ENCODE measurements around the gene PSMD13.
A peak's percentile ranks its signal among the peaks of the same experiment; 100 is the strongest.
"Not testable (repeated sequence)": the region's sequence is repeated elsewhere in the genome, so short reads cannot be mapped to it uniquely, and the experiment has no call there.

Gene PSMD13

DNA sequence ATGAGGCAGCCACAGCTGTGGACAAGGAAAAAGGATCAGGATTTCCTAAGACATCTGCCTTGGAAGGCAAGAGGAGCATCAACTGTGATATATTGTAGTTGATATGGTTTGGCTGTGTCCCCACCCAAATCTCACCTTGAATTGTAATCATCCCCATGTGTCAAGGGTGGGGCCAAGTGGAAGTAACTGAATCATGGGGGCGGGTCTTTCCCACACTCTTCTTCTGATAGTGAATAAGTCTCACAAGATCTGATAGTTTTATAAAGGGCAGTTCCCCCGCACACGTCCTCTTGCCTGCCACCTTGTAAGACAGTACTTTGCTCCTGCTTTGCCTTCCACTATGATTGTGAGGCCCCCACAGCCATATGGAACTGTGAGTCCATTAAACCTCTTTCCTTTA, 19.1 kb upstream of the PSMD13 start:
- H3K4me1 ChIP-seq = no peaks in the 10 kb centered on the region
- H3K27me3 ChIP-seq (ENCODE audit: low read depth) = no peaks in the 10 kb centered on the region
- DNase-seq (ENCODE audit: low spot score in 2 of 2) = peak in 1 of 2 experiments; percentile 4
- H3K4me3 ChIP-seq = no peak overlapping the region
- no peaks in the 10 kb centered on the region for H3K9me3 ChIP-seq
- in situ Hi-C loops (cut with MboI; ENCODE audit: low sequenced_read_pairs) = no loop called here
- peaks cover 33% of the 10 kb centered on the region for H3K36me3 ChIP-seq (replicated peaks)

DNA sequence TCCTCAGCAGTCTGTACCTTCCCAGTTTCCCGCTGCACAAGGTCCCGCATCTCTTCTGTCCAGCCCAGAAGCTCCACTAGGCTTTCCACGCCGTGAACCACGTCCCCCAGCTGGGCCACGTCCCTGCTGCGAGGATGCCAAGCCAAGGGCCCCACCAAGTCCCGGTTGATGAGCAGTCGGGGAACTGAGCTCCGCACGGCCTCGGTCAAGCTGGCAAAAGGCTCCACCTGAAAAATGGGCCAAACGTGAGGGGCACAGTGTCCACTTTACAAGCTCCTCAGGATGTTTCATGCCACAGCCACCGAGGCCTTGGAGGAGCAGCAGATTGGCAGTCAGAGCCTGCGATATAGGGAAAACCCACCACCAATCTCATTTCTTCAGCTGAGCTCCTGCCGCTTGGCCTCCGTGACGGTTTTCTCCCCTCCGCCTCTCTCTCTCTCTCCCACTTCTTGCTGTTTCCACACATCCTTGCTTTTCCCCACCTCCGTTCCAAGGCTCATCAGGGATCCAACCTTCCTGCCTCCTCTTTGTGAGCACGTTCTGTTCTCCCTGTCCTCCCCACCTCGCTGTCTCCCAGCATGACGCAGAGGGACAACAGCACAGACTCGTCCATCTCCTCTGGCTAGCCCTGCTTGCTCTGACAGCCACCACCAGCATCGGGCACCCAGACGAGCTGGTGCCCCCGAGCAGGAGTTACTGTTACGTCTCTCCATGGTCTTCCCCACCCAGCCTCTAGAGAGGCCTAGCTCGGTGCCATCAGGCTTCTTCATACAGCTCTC, 17.8 kb upstream of the PSMD13 start:
- DNase-seq (ENCODE audit: low spot score in 2 of 2) = no peak
- peaks cover 21% of the 10 kb centered on the region for H3K36me3 ChIP-seq (replicated peaks)
- H3K4me1 ChIP-seq = no peaks in the 10 kb centered on the region
- in situ Hi-C loops (cut with MboI; ENCODE audit: low sequenced_read_pairs) = no loop called here
- H3K9me3 ChIP-seq = no peaks in the 10 kb centered on the region
- H3K4me3 ChIP-seq = no peak overlapping the region
- H3K27me3 ChIP-seq (ENCODE audit: low read depth) = no peaks in the 10 kb centered on the region

- DNase-seq (ENCODE audit: low spot score in 2 of 2); H3K36me3 ChIP-seq (replicated peaks); H3K4me1 ChIP-seq; H3K9me3 ChIP-seq; in situ Hi-C loops (cut with MboI; ENCODE audit: low sequenced_read_pairs); H3K27me3 ChIP-seq (ENCODE audit: low read depth); H3K4me3 ChIP-seq: not testable (repeated sequence)
These were observed 16.0 kb upstream of the PSMD13 start for GRCh38 chr11:220641-221215.

- no peak for DNase-seq (ENCODE audit: low spot score in 2 of 2)
- no peaks in the 10 kb centered on the region for H3K9me3 ChIP-seq
- in situ Hi-C loops (cut with MboI; ENCODE audit: low sequenced_read_pairs) = no loop called here
- no peak overlapping the region for H3K4me3 ChIP-seq
- no peaks in the 10 kb centered on the region for H3K36me3 ChIP-seq (replicated peaks)
- no peaks in the 10 kb centered on the region for H3K27me3 ChIP-seq (ENCODE audit: low read depth)
- no peaks in the 10 kb centered on the region for H3K4me1 ChIP-seq
These were observed 15.2 kb upstream of the PSMD13 start for GRCh38 chr11:221539-221938.

DNA sequence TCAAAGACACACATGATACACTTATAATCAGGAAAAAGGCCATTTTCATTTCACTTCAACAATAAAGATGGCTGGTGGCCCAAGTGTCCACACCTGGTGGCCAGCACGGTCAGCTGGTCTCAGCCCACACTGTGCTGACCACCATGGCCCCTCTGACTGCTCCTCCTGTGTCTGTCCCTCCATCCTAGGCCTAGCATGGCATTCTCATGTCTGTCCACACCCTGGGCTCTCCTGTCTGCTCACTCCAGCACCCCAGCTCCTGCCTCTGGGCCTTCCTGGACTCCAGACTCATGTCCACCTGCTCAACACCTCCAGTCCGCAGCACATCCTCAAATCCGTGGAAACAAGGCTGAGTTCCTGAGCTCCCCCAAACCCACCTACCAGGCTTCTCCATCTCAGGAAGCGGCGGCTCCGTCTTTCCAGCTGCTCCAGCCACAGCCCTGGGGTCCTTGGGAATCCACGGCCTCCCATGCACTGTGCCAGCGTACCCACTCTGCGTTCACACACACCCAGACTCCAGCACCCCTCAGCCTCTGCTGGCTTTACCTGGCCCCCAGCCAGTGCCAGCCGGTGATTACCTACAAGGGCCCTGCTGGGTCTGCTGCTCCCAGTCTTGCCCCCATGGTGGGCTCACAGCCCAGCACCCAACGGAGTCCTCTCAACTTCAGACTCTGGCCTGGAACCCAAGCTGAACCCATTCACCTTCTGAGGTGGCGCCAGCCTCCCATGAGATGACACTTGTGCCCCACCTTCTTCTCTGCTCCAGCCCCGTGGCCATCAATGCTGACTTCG, 14.6 kb upstream of the PSMD13 start:
- H3K4me3 ChIP-seq = no peak overlapping the region
- no peak for DNase-seq (ENCODE audit: low spot score in 2 of 2)
- H3K36me3 ChIP-seq (replicated peaks) = no peaks in the 10 kb centered on the region
- no peaks in the 10 kb centered on the region for H3K9me3 ChIP-seq
- H3K27me3 ChIP-seq (ENCODE audit: low read depth) = no peaks in the 10 kb centered on the region
- in situ Hi-C loops (cut with MboI; ENCODE audit: low sequenced_read_pairs) = no loop called here
- H3K4me1 ChIP-seq = no peaks in the 10 kb centered on the region

- DNase-seq (ENCODE audit: low spot score in 2 of 2) = no peak
- Histone ChIP-seq H3K4me3 (no peak overlapping the region), H3K36me3 (replicated peaks) (no peaks in the 10 kb centered on the region), H3K4me1 (peaks cover 7% of the 10 kb centered on the region), H3K27me3 (ENCODE audit: low read depth) (no peaks in the 10 kb centered on the region), H3K9me3 (no peaks in the 10 kb centered on the region)
- in situ Hi-C loops (cut with MboI; ENCODE audit: low sequenced_read_pairs) = no loop called here
These were observed 13.6 kb upstream of the PSMD13 start for GRCh38 chr11:223026-223789.

DNA sequence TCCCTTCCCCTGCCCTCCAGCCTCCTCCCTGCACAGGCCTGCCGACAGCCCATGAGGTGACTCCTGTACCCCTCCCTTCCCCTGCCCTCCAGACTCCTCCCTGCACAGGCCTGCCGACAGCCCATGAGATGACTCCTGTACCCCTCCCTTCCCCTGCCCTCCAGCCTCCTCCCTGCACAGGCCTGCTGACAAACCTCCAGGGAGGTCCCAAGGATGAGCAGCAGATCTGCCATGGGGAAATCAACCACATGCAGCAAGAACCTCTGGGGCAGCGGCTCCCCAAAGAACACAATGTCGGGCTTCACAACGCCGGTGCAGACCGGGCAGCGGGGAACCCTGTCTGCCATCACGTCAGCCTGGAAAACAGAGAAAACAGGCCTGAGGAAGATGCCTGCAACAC, 12.9 kb upstream of the PSMD13 start:
- Histone ChIP-seq H3K9me3 (no peaks in the 10 kb centered on the region), H3K4me1 (peaks cover 13% of the 10 kb centered on the region), H3K27me3 (ENCODE audit: low read depth) (no peaks in the 10 kb centered on the region), H3K4me3 (no peak overlapping the region), H3K36me3 (replicated peaks) (no peaks in the 10 kb centered on the region)
- no peak for DNase-seq (ENCODE audit: low spot score in 2 of 2)
- in situ Hi-C loops (cut with MboI; ENCODE audit: low sequenced_read_pairs) = no loop called here

- no peaks in the 10 kb centered on the region for H3K36me3 ChIP-seq (replicated peaks)
- no peaks in the 10 kb centered on the region for H3K9me3 ChIP-seq
- no peaks in the 10 kb centered on the region for H3K27me3 ChIP-seq (ENCODE audit: low read depth)
- no peak overlapping the region for H3K4me3 ChIP-seq
- in situ Hi-C loops (cut with MboI; ENCODE audit: low sequenced_read_pairs) = no loop called here
- peaks cover 13% of the 10 kb centered on the region for H3K4me1 ChIP-seq
- no peak for DNase-seq (ENCODE audit: low spot score in 2 of 2)
These were observed 12.4 kb upstream of the PSMD13 start for GRCh38 chr11:224424-224823.

DNA sequence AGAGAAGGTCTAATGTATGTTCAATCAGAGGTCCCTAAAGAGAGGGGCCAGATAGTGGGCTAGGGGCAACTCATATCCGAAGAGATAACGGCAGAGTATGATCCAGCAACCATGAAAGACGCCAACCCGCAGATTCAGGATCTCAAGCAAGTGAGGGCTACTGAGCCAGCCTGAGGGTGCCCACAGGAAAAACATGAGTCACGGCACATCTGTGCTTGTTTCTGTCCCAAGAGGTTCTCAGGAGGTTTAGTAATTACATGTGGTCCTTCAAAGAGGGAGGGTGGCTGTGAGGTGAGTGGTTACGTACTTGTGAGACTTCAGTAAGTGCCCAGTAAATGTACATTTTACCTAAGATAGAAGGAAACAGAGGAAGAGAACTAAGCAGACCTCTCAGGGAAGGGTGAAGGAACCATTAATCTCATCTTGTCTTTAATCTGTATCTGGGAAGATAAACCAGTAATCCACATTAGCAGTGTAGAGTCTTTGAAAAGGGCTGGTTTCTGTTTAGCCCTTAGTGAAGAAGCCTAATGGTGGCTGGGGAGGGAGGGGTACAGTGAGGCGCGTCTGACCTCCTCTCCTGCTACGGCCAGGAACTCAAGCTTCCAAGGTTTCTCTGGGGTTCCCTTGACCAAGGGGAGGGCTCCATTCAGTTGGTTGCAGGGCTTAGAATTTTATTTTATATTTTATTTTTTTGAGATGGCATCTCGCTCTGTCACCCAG, 10.9 kb upstream of the PSMD13 start:
- Histone ChIP-seq H3K27me3 (ENCODE audit: low read depth) (no peaks in the 10 kb centered on the region), H3K9me3 (no peaks in the 10 kb centered on the region), H3K4me3 (no peak overlapping the region), H3K4me1 (peaks cover 13% of the 10 kb centered on the region), H3K36me3 (replicated peaks) (no peaks in the 10 kb centered on the region)
- in situ Hi-C loops (cut with MboI; ENCODE audit: low sequenced_read_pairs) = no loop called here
- no peak for DNase-seq (ENCODE audit: low spot score in 2 of 2)

DNA sequence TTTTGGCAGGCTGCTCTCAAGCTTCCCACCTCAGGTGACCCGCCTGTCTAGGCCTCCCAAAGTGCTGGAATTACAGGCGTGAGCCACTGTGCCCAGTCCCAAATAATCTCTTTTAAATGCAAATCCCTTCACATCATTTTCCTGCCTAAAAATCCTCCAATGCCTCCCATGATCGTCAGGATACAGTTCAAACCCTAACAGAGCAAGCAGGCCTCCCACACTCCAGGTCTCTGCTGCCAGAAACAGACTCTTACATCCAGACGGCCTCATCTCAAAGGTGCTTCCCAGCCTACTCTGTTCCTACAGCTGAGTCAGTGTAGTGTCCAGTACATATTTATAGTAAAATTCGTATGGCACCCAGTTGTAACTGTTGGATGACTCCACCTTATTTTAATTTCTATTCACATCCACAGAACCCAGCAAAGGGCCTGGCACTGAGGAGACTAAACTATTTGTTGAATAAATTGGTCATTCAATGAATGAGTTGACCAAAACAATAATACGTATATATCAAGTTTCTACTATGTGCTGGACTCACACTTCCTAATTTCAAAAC, 8.9 kb upstream of the PSMD13 start:
- H3K36me3 ChIP-seq (replicated peaks) = no peaks in the 10 kb centered on the region
- no peak overlapping the region for H3K4me3 ChIP-seq
- no peak for DNase-seq (ENCODE audit: low spot score in 2 of 2)
- H3K9me3 ChIP-seq = no peaks in the 10 kb centered on the region
- H3K27me3 ChIP-seq (ENCODE audit: low read depth) = no peaks in the 10 kb centered on the region
- in situ Hi-C loops (cut with MboI; ENCODE audit: low sequenced_read_pairs) = no loop called here
- H3K4me1 ChIP-seq = peaks cover 13% of the 10 kb centered on the region

DNA sequence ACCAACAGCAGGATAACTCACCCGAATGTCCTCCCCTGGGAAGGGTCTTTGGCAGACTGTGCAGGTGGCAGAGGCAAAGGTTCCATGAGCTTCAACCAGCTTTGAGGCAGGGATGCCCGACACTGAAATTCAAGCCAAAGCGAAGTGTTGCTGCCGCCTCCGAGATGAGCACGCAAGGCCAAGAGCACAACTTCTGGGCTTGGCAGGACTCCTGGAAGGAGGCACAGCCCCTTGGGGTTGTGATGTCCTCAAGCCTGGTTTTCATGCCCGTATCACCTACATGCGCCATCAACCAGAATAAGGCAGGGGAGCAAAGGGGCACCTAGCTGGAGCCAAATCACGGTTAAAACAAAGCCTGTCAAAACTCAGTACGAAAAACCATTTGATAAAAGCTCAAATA, 6.3 kb upstream of the PSMD13 start:
- Histone ChIP-seq H3K9me3 (no peaks in the 10 kb centered on the region), H3K27me3 (ENCODE audit: low read depth) (no peaks in the 10 kb centered on the region), H3K4me1 (peaks cover 13% of the 10 kb centered on the region), H3K4me3 (no peak overlapping the region), H3K36me3 (replicated peaks) (no peaks in the 10 kb centered on the region)
- in situ Hi-C loops (cut with MboI; ENCODE audit: low sequenced_read_pairs) = no loop called here
- DNase-seq (ENCODE audit: low spot score in 2 of 2) = no peak

- H3K4me3 ChIP-seq = no peak overlapping the region
- H3K36me3 ChIP-seq (replicated peaks) = no peaks in the 10 kb centered on the region
- H3K9me3 ChIP-seq = no peaks in the 10 kb centered on the region
- no peaks in the 10 kb centered on the region for H3K27me3 ChIP-seq (ENCODE audit: low read depth)
- H3K4me1 ChIP-seq = peaks cover 12% of the 10 kb centered on the region
- no peak for DNase-seq (ENCODE audit: low spot score in 2 of 2)
- in situ Hi-C loops (cut with MboI; ENCODE audit: low sequenced_read_pairs) = no loop called here
These were observed 3.8 kb upstream of the PSMD13 start for GRCh38 chr11:232783-233565.
